A673 (cell line): ENCODE results near the gene CRTAP. TPM values are rescaled to one million over a fixed set of nuclear protein-coding genes. Genes with fewer than 3 reads are reported as not detected.
"Not testable (repeated sequence)": the region's sequence is repeated elsewhere in the genome, so short reads cannot be mapped to it uniquely, and the experiment has no call there.

Source experiments
- BruUV-seq: library from RNA; stranded (reverse); fragments of 400-500 nt; replicated peaks from 2 replicates; lab custom pipeline; 2021; lab: Mats Ljungman, UMichigan
- CTCF ChIA-PET: fragments of 300-600 bp; sonication (Branson Sonifier 250); formaldehyde crosslinking; loops from one replicate; lab custom pipeline; 2022; ENCODE audit warnings: antibody characterized with exemption; lab: Charles Lee
- POLR2A ChIA-PET: fragments of 300-600 bp; sonication (Branson Sonifier 250); formaldehyde crosslinking; loops from one replicate; lab custom pipeline; 2022; ENCODE audit warnings: antibody characterized with exemption; ENCODE audit not compliant: low non-redundant PET; lab: Charles Lee
- DNase-seq: peaks from one replicate; pipeline ENCODE4 v3.0.0-alpha.2; 2015; ENCODE audit warnings: low spot score
- H3K27ac ChIP-seq: fragments of 200-600 bp; sonication (generic); 2 replicates; pipeline ENCODE4 v1.5.1; 2016; ENCODE audit warnings: mixed run types, low read depth, mild to moderate bottlenecking, mixed read lengths, antibody characterized with exemption, low read length; ENCODE audit not compliant: poor library complexity, severe bottlenecking
- H3K27me3 ChIP-seq: fragments of 200-600 bp; sonication (generic); replicated peaks from 2 replicates; pipeline ENCODE4 v1.6.1; 2017; ENCODE audit warnings: mixed run types, low read depth, mild to moderate bottlenecking, mixed read lengths, antibody characterized with exemption, low read length; ENCODE audit not compliant: insufficient read depth, poor library complexity
- H3K36me3 ChIP-seq: fragments of 200-600 bp; sonication (generic); 2 replicates; pipeline ENCODE4 v1.6.1; 2016; ENCODE audit warnings: mixed run types, mild to moderate bottlenecking, mixed read lengths, antibody characterized with exemption, low read length; ENCODE audit not compliant: insufficient read depth, poor library complexity, severe bottlenecking
- H3K4me1 ChIP-seq: fragments of 200-600 bp; sonication (generic); 2 replicates; pipeline ENCODE4 v1.6.1; 2017; ENCODE audit warnings: mixed run types, mild to moderate bottlenecking, mixed read lengths, antibody characterized with exemption, low read length; ENCODE audit not compliant: insufficient read depth, poor library complexity, severe bottlenecking
- H3K4me3 ChIP-seq: fragments of 200-600 bp; sonication (generic); 2 replicates; pipeline ENCODE4 v1.5.1; 2016; ENCODE audit warnings: low read depth, mixed run types, mild to moderate bottlenecking, mixed read lengths, low read length; ENCODE audit not compliant: poor library complexity, severe bottlenecking
- H3K9me3 ChIP-seq: fragments of 200-600 bp; sonication (generic); 2 replicates; pipeline ENCODE4 v1.6.1; 2016; ENCODE audit warnings: mixed run types, low read depth, mild to moderate bottlenecking, mixed read lengths, antibody characterized with exemption, low read length; ENCODE audit not compliant: poor library complexity, severe bottlenecking
- CTCF ChIP-seq: fragments of 300-800, 200-600 bp; sonication (generic); conservative IDR thresholded peaks from 2 replicates; pipeline ENCODE4 v1.5.1; 2017; ENCODE audit warnings: low read depth, mild to moderate bottlenecking, antibody characterized with exemption, low read length, moderate library complexity, mixed read lengths
- EZH2 ChIP-seq: fragments of 200-600 bp; sonication (generic); IDR thresholded peaks from 2 replicates; pipeline ENCODE4 v1.6.1; 2017; ENCODE audit warnings: borderline replicate concordance, low read depth, mild to moderate bottlenecking, mixed read lengths, antibody characterized with exemption, low read length; ENCODE audit not compliant: poor library complexity, severe bottlenecking
- intact Hi-C: fragments of 100-400 bp; cut with micrococcal nuclease; formaldehyde crosslinking; loops from one replicate; pipeline ENCODE4 v1.10.0; 2022; ENCODE audit not compliant: unreplicated experiment
- total RNA-seq: library from RNA; stranded (reverse); gene quantifications from 2 replicates; pipeline ENCODE4 v1.2.3, GENCODE V29; 2021

Gene CRTAP
- total RNA-seq, 1 experiment from 2014 or later, result 114 TPM

GRCh38 chr3:33174711-33175414, 61.0 kb downstream of the CRTAP start:
- ChIA-PET CTCF (no interaction called here), POLR2A (no interaction called here)
- no TSS peak for BruUV-seq

GRCh38 chr3:33179132-33179531, 65.3 kb downstream of the CRTAP start:
- no peaks in the 10 kb centered on the region for H3K4me1 ChIP-seq
- intact Hi-C loops, result no loop called here
- TF ChIP-seq EZH2, result no peak
- no peak for TF ChIP-seq CTCF
- POLR2A ChIA-PET, result no interaction called here
- H3K36me3 ChIP-seq, result no peaks in the 10 kb centered on the region
- H3K9me3 ChIP-seq, result no peaks in the 10 kb centered on the region
- CTCF ChIA-PET, result interaction anchor here (0.5 kb wide), 1 partner anchor 262 kb away, joined by 4 read pairs; no protein-coding TSS in a partner anchor
- H3K27me3 ChIP-seq, result no peaks in the 10 kb centered on the region
- H3K27ac ChIP-seq, result no peak overlapping the region
- no peak overlapping the region for H3K4me3 ChIP-seq
- DNase-seq, result no peak
- BruUV-seq, result no TSS peak

More at GRCh38 chr3:33174711-33175414, 61.0 kb downstream of the CRTAP start:
- H3K4me3 ChIP-seq, result no peak overlapping the region
- H3K4me1 ChIP-seq, result no peaks in the 10 kb centered on the region
- intact Hi-C loops, result no loop called here
- no peaks in the 10 kb centered on the region for H3K36me3 ChIP-seq
- no peaks in the 10 kb centered on the region for H3K27me3 ChIP-seq
- TF ChIP-seq CTCF (no peak), EZH2 (no peak)
- H3K27ac ChIP-seq, result no peak overlapping the region
- DNase-seq, result no peak
- no peaks in the 10 kb centered on the region for H3K9me3 ChIP-seq

- no peaks in the 10 kb centered on the region for H3K27me3 ChIP-seq
- H3K4me1 ChIP-seq, result no peaks in the 10 kb centered on the region
- H3K9me3 ChIP-seq, result no peaks in the 10 kb centered on the region
- POLR2A ChIA-PET, result no interaction called here
- no peak overlapping the region for H3K4me3 ChIP-seq
- CTCF ChIA-PET, result no interaction called here
- H3K27ac ChIP-seq, result no peak overlapping the region
- intact Hi-C loops, result no loop called here
- TF ChIP-seq CTCF (no peak), EZH2 (no peak)
- no peak for DNase-seq
- no TSS peak for BruUV-seq
- no peaks in the 10 kb centered on the region for H3K36me3 ChIP-seq
Measured at GRCh38 chr3:33181229-33181628, 67.4 kb downstream of the CRTAP start.

- H3K9me3 ChIP-seq, CTCF ChIA-PET, H3K27me3 ChIP-seq, POLR2A ChIA-PET, H3K4me3 ChIP-seq, BruUV-seq, intact Hi-C loops, H3K27ac ChIP-seq, H3K4me1 ChIP-seq, DNase-seq, H3K36me3 ChIP-seq: not testable (repeated sequence)
Measured at GRCh38 chr3:33181641-33182040, 67.8 kb downstream of the CRTAP start.
